GM18951 (cell line): Measurements from ENCODE around the gene MAML2.

Experiments
- POLR2A ChIP-seq: IDR thresholded peaks from 4 replicates; pipeline ENCODE4 v1.6.1; 2011; ENCODE audit warnings: mild to moderate bottlenecking; ENCODE audit not compliant: insufficient read length, insufficient read depth; ENCODE audit errors: extremely low read depth
- in situ Hi-C: fragments of 300-500 bp; cut with MboI; formaldehyde crosslinking; loops from one replicate; pipeline ENCODE4 v1.12.0; 2022; ENCODE audit warnings: low sequenced_read_pairs, mixed read lengths, inconsistent platforms; ENCODE audit not compliant: unreplicated experiment

Gene MAML2

GRCh38 chr11:96082002-96082899 lies 260.7 kb downstream of the MAML2 start:
- TF ChIP-seq POLR2A, result no peak
- in situ Hi-C loops, result no loop called here

DNA sequence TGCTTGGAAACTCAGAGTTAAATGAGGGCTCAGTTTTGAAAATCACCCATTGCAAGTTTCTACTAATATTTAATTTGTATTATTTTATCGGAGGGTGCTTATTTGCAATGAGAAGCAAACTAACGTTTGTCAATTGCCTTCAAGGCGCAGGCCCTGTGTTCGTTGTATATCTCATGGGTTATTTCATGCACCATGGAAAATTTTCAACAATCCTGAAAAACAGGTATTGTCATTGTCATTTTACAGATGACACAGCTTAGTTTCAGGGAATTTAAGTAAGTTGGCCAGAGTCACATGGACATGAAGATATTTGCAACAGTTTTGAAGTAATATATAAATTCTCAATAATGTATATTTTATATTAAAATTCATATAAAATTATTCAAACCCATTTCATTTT lies 261.4 kb downstream of the MAML2 start:
- in situ Hi-C loops, result no loop called here
- TF ChIP-seq POLR2A, result no peak

GRCh38 chr11:96079691-96080090 lies 263.3 kb downstream of the MAML2 start:
- TF ChIP-seq POLR2A, result no peak

GRCh38 chr11:96075532-96075959 lies 267.4 kb downstream of the MAML2 start:
- in situ Hi-C loops, result no loop called here
- TF ChIP-seq POLR2A, result no peak

More at GRCh38 chr11:96079691-96080090, 263.3 kb downstream of the MAML2 start:
- in situ Hi-C loops, result no loop called here

- in situ Hi-C loops, result no loop called here
- TF ChIP-seq POLR2A, result no peak
Observed at GRCh38 chr11:96074551-96075310, 268.3 kb downstream of the MAML2 start.

DNA sequence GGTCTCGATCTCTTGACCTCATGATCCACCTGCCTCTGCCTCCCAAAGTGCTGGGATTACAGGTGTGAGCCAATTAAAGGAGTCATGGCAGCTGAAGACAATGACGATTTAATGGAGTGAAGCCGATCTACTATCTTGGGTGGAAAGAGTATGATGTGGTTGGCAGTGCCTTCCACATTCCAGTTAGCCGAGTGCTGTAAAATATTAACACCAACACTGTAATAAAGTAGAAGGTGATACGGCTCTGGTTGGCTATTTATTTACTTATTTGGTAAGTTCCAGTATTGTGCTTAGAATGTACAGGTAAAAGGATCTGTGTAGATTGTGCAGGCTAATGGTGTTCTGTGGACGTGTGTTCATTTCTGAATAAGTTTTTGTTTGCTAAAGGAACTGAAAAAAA lies 269.5 kb downstream of the MAML2 start:
- in situ Hi-C loops, result no loop called here
- TF ChIP-seq POLR2A, result no peak

- in situ Hi-C loops, result no loop called here
Observed at GRCh38 chr11:96072592-96072991, 270.4 kb downstream of the MAML2 start.

DNA sequence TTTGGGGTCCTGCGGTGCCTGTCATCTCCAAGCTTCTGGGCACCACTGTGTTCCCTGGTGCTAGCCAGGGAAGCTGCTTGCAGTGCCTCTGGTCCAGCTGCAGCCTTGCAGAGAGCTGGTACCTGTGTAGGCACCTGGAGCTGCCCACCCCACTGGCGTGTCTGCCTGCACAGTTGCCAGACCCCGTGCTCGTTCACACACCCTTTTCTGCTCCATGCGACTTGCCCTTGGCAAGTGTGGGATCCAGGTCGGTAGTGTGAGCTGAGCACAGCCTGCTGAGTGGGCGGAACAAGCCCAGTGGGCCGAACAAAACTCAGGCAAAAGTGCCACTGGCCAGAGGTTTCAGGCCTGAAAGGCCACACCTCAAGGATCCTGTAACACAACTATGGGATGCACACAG lies 272.5 kb downstream of the MAML2 start:
- in situ Hi-C loops, result no loop called here
- no peak for TF ChIP-seq POLR2A

More at GRCh38 chr11:96072592-96072991, 270.4 kb downstream of the MAML2 start:
- no peak for TF ChIP-seq POLR2A

DNA sequence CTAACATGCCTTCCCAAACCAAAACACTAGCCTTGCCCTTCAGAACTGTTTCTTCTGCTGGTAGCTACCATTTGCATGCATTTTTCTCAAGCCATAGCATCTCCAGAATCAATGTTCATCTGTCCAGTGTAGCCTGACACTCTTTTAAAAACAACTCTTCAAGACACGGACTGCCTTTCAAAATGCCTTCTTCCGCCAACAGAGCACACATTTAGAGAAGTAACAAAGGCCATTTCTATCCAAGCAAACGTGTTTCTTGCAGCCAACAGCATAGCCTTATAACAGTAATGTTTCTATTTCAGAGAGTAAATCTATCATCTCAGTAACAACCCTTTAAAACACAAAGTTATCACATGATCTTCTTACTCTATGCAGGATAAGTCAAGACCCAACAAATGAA lies 275.8 kb downstream of the MAML2 start:
- TF ChIP-seq POLR2A, result no peak
- in situ Hi-C loops, result no loop called here

DNA sequence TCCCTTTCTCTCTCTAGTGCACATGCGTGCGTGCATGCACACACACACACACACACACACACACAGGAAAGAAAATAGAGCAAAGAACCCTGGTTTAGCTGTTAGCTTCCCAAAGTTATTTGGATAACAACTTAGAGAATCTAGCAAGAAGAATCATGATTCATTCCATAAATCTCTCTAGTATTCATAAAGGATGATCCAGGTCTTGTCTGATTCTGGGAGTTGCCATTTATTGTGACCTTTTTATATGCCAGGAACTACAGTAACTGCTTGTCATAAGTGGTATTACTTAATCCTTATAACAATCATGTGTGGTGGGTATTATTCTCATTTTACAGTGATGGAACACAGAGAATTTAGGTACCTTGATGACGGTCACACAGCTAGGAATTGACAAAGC lies 277.6 kb downstream of the MAML2 start:
- in situ Hi-C loops, result no loop called here
- TF ChIP-seq POLR2A, result no peak

GRCh38 chr11:96063886-96064285 lies 279.1 kb downstream of the MAML2 start:
- TF ChIP-seq POLR2A, result no peak
- in situ Hi-C loops, result no loop called here

- in situ Hi-C loops, result no loop called here
- TF ChIP-seq POLR2A, result no peak
Observed at GRCh38 chr11:96063053-96063452, 279.9 kb downstream of the MAML2 start.

GRCh38 chr11:96062134-96062533 lies 280.9 kb downstream of the MAML2 start:
- TF ChIP-seq POLR2A, result no peak
- in situ Hi-C loops, result no loop called here

- no peak for TF ChIP-seq POLR2A
- in situ Hi-C loops, result no loop called here
Observed at GRCh38 chr11:96061730-96062129, 281.3 kb downstream of the MAML2 start.

DNA sequence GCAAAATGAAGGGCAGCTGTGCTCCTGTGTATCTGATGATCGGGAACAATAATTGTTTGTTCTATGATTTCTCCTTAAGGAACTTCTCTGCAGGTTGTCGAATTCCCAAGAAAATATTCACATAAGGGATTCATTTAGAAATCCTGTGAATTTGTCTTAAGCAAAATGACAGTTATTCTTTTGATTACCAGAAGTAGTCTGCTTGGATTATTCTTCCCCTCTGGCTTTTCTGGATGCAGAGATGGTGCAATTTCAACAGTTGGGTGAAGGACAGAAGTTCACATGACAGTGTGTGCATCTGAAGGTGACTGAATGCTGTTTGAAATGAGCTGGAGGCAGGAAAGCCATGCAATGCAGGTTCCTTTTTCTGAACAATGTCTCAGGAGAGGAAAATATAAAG lies 281.9 kb downstream of the MAML2 start:
- in situ Hi-C loops, result no loop called here
- no peak for TF ChIP-seq POLR2A
